NCI-H446 (cell line): ENCODE data around the gene KLHL40.
"Not testable (repeated sequence)": the region's sequence is repeated elsewhere in the genome, so short reads cannot be mapped to it uniquely, and the experiment has no call there.

Source experiments
- DNase-seq, 2 experiments: peaks; one replicate each; lab custom pipeline; 2025; lab: John Stamatoyannopoulos, UW

KLHL40 gene

DNA sequence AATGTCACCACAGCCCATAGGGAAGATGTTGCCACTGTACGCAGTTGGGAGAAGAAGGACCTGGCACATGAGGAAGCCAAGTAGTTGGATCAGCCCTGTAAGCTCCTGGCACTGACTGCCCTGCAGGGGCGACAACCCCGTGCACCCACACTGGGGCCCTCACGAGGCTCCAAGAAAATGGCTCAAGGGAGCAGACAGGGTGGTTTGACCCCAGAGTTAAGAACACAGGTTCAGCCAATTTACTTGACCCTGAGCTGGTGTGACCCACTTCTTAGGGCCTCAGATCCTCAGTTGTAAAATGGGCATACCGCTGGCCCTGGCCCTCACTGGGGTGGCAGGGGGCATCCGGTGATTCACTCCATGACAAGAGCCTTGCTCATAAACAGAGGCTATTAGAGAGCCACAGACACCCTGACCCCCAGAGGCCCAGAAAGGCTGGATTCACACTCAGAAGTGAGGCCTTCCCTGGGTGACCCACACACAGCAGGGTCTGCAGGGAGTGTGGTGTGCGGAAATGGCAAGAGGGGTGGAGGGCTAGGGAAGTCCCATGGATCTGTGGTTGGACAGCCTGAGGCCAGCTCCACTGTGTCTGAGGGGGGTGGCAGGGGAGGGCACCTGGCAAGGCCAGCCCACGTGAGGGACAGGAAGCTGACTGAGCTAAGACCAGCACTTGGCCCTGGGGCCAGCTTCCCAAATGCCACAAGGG lies 19.0 kb downstream of the KLHL40 start:
- no peak for DNase-seq

DNA sequence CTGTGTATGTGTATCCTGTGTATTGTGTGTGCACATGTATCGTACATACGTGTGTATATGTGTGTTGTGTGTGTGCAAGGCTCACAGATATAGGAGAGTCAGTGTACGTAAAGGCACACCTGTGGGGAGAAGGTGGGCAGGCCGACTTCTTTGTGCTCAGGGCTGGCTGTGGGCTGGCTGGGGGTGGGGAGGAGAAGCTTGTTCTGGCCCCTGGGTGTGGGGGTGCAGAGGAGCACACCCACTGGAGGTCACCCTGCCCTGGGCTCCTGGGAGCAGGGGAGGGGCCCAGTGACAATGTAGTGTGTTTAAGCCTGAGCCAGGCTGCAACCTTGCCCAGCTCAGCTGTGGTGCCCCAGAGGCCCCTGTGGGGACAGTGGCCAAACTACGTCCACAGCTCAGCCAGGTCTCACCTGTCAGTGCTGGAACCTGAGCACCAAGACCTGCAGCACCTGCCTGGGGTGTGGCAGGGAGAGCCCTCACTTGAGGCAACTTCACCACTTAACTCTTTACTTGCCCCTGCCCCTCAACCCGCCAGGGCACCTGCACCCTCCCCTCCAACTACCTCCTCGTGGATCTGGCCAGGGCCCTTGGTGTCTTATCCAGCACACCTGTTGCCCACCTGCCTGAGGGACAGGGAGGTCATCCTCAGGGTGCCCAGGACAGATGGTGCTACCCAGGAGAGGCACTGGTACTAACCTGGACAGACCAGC lies 19.9 kb downstream of the KLHL40 start:
- DNase-seq, result no peak

DNA sequence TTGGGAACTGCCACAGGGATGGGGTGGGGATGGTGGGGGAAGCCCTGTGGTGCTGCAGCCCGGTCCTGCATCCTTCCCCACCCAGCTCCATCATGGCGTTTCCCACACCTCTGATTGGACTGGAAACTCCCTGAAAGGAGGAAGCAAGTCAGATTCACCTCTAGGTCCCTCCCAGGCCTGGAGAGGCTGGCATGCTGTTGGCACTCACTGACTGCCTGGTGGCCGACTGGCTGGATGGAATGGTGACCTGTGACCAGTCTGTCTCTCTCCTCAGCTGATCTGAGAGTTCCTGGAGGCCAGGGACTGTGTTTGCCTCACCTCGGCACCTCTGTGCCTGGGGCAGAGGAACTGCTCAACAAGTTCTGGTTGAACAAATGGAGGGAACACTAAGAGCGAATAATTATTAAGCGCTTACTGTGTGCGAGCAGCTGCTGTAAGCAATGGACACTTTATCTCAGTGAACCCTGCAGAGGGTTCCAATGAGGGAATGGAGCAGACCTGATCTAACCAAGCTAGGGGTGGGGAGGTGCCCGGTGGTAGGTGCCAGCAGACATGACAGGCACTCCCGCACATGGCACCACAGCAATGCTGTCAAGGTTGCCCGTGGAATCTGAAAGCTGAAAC lies 20.7 kb downstream of the KLHL40 start:
- no peak for DNase-seq

DNA sequence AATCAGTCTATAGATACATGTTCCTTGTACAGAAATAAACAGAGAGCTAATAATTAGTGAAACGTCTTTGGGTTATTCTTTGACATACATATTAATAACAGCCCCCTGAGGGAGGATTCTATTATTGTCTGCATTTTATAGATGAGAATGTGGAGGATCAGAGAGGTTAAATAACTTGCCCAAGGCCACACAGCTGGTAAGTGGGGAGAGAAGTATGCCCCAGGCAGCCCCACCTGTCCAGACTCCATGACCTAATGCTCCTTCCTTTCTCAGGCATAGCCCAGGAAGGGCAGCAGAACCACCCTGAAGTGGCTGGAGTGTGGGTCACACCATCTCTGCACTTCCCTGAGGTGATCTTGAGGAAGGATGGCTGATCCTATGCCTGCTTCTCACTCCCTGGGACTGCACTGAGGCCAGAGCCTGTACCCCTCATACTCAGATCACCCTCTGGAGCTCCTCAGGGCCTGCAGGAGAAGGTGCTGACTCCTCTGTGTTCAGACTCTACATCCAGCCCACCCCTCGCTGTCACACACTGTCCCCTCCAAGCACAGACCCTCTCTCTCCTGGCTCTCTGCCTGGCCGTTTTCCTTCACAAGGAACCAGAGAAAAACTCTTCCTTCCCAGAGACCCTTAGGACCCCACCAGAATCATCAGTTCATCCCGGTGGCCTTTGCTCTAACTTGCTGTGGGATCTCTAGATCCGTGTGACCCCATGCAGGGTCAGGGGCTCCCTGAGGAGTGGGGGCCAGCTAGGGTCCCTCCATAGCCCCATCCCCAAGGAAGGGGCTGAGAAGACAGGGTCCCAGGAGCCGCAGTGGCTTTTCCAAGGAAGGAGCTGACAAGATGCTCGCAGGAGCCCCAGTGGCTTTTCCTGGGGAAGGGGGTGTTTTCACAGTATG lies 21.6 kb downstream of the KLHL40 start:
- no peak for DNase-seq

DNA sequence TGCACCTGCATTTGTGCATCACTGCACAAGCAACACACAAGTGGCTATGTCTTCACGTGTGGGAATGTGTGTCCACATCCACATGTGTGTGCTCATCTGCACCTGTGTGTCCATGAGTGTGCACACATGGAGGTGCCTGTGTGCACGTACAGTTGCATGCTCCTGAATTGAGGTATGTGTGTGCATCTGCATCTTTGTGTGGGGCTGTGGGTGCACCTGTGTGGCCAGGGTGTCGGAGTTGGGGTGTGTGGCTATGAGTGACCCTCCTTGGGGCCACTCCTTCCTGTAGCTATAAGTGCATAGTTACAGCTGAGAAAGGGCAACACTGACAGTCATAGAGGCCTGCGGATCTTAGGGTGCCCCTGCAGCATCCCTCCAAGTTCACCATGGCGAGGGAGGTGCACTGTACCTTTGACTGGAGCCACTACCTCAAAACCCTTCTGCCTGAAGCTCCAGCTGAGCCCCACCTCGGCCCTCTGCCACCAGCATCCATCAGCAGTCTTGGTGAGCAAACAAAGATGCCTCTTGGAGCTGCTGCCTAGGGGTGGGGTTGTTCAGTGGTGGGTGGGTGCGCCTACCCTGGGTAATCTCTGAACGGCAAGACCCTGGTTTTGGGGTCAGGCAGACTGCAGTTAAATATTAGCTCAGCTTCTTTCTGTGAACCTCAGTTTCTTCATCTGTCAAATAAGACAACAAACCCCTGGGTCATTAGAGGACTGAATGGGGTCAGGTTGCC lies 22.5 kb downstream of the KLHL40 start:
- DNase-seq, result no peak

DNA sequence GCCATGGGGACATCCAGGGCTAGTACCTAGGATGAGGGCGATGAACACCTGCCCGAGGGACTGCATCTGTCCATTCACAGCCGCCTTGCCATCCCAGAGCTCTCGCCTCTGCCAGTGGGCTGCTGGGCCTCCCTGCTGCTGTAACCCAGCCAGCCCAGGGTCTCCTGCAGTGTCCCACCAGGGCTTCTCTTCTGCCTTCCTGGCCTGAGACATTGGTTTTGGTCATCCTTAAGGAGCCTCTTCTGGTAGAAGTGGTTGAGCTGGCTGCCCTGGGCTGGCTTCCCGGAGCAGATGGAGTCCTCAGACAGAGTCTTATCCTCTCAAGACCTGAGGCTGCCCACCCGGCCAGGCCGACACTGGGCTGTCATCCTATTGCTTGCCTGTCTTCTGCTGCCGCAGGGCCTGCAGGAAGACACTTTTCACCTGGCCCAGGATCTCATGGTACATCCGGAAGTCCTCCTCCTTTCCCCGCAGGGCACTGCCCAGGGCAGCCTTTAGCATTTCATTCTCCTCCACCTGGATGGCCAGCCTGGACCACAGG lies 23.3 kb downstream of the KLHL40 start:
- no peak for DNase-seq

DNA sequence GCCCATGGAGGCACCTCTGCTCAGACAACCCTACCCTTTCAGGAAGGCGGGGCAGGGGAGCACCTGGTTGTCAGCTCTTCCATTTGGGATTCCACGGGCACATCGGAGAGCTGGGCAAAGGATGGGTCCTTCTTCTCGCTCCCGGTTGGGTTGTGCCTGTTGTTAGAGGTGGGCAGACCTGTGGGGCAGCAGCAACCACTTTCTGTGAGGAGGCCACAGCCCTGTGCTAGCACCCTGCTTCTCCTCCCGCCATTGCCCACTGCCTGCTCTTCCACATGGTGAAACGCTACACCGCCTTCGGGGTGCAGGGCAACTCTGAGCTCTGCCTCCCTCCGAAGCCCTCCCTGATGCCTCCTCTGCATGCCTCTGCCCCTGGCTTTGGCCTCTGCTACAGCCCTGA lies 24.3 kb downstream of the KLHL40 start:
- no peak for DNase-seq

DNA sequence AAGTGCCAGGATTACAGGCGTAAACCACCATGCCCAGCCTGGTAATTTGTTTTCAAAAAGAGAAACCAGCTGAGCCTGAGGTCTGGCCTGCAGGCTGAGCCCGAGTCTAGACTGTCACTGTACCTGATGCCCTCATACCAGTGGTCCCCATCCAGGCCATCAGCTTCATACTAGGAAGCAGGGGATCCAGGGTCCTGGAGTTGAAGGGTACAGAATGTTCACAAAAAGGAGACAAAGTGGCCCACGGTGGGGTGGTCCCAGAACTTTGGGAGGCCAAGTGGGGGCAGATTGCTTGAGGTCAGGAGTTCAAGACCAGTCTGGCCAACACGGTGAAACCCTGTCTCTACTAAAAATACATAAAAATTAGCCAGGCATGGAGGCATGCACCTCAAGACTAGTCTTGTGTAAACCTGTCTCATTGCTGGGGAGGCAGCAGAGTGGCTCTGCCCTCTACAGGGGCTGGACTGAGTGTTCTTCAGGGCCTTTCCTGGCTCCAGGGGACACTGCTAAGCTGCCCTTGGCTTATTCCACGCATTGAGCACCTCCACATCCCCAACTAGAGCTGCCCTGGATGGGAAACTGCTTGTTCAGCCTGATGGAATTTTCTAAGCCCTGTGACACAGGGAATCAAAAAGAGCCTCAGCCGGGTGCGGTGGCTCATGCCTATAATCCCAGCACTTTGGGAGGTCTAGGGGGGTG lies 25.1 kb downstream of the KLHL40 start:
- DNase-seq, result no peak

DNA sequence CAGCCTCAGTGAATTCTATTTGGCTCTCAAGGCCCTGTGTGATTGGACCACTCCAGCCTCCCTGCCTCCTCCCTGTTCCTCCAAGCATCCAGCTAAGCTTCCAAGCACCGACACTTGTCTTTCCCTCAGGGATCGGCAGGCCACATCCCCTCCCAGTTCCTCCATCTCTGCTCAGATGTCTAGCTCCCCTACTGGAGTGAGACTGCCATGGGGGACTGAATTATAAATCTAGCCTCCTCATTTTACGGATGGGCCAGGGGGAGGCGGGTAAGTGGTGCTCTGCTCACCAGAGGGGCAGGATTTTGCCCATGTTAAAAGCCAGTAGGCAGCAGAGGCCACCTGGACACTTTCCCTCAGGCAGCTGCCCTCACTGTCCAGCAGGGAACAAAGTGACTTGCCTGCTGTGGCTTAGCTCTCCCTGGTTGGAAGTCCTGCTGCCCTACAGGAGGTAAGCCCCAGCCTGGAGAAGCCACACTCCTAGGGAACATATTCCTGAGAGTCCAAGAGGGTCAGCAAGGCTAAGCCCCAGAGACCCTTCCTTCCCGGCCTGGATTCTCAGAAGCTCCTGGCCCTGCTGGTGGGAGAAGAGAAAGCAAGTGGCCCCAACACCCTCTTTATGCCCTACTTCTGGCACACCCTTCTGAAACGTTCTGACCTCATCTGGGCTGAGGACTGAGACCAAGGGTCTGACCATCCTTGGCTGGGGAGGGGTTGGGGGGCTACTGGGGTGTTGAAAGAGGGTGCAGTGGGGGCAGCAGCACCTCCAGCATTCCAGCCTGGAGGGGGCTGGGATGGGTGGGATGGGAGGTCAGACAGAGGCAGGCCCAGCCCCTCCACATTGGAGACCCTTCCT lies 26.4 kb downstream of the KLHL40 start:
- DNase-seq, result no peak

DNA sequence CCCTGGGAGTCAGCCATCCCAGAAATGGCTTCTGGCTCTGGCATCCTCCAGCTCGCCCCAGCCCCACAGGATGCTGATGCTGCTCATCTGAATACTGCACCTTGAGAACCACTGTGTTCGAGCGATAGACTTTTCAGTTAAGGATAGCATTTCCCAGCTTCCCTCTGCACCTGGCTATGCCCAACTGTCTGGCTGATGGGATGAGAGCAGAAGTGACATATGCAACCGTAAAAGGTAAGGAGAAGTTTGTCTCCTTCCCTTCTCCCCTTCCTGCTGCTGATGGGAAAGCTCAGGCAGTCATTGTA lies 27.0 kb downstream of the KLHL40 start:
- DNase-seq, result no peak

DNA sequence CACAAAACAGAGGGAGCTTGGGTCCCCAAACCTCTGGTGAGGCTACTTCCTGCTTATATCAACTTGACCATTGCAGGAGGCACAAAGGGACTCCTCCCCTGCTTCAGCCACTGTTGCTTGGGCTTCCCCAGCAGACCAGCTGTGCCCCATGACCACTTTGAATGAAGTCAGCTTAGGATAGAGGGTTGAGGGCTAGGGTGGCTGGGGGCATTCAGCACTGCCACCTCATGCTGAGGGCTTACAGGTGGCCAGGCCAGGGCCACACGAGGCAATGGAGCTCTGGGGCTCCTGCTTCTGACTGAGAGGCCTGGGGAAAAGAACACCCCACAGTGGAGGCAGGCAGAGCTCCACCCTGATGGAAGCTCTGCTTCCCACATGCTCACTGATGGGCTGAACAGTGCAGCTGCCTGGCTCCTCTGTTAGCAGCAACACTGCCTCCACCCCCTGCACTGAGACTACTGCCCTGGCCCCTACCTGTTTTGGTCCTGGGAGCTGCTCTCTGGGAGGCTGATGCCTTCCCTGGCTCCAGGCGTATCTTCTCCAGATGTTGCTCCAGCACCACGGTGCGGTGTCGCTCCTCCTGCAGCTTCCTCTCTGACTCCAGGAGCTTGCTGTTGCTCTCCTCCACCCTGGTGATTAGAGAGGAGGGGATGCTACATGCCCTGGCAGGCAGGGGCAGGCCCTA lies 27.5 kb downstream of the KLHL40 start:
- DNase-seq, result no peak

DNA sequence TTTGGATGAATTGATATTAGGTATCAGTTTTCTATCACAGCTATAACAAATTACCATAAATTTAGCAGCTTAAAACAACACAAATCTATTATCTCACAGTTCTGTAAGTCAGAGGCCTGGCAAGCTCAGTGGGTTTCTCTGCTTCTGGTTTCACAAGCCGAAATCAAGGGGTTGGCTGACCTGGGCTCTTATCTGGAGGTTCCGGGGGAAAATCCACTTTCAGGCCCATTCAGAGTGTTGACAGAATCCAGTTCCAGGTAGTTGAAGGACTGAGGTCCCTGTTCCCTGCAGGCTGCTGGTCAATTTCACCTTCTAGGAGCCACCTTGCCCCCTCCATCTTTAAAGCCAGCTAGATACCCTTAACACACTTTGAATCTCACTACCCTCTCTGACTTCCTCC lies 28.4 kb downstream of the KLHL40 start:
- no peak for DNase-seq

DNA sequence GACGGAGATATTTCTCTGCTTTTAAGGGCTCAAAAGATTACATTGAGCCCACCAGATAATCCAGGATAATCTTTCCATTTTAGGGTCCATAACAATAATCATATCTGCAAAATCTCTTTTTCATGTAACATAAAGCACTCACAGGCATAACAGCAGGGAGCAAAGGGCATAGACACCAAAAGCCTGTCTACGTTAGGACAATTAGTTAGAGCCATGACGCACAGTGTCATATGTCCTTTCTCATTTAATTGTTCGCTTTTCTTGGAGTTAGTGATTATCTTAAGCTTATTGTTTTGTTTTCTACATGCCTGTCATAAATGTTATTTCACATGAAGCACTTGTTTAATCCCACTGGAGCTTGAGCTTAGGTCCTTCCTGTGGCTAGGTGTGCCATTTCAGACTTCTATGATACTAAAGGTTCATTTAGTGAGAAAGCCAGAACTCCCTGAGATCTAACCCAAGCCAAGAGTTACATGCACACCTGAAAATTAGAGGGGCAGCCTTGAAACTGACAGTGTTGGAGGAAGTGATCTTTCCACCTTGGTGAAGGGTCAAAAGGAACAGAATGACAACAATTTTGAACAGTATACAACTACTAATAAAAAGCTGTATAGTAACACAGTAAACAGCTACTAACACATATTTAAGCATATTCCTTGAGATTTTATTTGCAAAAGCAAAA lies 29.0 kb downstream of the KLHL40 start:
- no peak for DNase-seq

DNA sequence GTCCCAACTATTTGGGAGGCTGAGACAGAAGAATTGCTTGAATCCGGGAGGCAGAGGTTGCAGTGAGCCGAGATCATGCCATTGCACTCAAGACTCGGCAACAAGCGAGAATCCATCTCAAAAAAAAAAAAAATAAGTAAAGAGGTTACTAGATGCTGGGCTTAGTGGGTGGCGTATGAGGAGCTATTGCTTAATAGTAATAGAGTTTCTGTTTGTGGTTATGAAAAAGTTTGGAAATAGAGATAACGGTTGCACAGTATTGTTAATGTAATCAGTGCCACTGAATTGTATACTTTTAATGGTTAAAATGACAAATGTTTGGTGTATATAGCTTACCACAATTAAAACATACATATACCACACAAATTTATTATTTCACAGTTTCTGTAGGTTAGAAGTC lies 32.0 kb downstream of the KLHL40 start:
- no peak for DNase-seq

DNA sequence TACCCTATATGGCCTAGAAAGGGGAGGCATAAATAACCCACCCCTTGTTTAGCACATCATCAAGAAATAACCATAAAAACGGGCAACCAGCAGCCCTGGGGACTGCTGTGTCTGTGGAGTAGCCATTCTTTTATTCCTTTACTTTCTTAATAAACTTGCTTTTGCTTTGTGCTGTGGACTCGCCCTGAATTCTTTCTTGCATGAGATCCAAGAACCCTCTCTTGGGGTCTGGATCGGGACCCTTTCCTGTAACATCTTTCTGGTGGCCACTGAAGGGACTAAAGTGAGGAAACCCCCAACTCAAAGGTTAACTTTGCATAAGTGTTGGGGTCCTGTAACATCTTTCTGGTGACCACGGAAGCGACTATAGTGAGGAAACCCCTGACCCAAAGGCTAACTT lies 33.0 kb downstream of the KLHL40 start:
- no peak for DNase-seq

DNA sequence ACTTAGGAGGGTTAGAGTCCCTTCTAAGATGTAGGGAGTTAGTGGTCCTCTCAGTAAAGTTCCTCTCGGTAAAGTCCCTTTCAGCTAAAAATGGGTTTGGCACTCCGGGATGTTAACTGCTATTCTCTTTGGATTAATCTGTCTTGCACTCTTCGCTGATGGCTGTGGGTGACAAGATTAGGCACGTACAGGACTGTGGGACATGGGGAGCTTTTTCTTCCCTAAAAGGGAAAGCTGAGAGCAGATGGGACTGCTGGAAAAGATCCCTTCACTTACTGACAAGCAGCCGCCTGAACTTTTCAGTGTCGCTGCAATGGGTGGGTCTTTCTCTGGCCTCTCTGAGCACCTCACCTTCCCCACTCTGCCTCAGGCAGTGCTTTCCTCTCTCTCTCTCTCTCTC lies 33.7 kb downstream of the KLHL40 start:
- DNase-seq, result no peak

DNA sequence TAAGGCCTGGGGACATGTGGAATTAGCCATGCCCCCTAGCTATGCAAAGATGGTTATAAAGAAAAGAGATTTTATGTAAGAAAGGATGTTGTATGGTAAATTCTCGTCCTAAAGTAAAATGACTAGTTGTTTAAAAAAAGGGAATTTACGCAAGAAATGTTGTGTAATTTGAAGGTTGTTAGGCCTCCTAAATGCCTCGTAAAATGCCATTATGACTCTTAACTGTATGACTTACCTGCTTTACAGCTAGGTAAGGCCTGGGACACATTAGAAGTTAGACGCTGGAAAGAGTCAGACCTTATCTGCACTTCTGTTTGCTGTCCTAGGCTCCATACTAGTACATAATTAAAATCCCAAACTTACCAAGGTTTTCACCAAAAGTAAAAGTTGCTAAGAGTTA lies 34.8 kb downstream of the KLHL40 start:
- no peak for DNase-seq

DNA sequence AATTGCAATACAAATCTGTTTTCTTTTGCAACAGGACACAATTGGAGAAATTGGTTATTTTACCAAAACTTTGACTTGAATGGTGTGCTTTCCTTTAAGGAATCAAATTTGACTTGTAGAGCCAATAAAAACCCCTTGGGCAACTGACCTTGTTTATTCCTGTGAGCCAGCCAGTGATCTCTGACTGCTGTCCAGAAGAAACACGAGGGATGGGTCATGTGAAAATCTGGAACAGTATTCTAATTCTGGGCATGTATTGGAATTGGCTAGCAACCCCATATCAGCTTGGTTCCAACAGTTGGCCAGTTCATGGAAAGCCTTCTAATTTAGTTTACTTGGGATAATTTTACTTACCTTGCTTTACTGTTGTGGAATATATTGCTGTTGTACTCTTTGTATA lies 36.4 kb downstream of the KLHL40 start:
- DNase-seq, result no peak

DNA sequence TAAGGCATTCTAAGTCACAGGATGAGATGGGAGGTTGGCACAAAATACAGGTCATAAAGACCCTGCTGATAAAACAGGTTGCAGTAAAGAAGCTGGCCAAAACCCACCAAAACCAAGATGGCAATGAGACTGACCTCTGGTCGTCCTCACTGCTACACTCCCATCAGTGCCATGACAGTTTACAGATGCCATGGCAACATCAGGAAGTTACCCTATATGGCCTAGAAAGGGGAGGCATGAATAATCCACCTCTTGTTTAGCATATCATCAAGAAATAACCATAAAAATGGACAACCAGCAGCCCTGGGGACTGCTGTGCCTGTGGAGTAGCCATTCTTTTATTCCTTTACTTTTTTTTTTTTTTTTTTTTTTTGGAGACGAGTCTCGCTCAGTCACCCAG lies 37.1 kb downstream of the KLHL40 start:
- DNase-seq, result not testable (repeated sequence)
